ENCODE measurements around the gene TRIOBP.

Gene TRIOBP

GRCh38 chr22:37701141-37701786 lies 4.4 kb downstream of the TRIOBP start:
- TF ChIP-seq CTCF (IDR thresholded peaks at IDR 0.05; ENCODE audit: borderline replicate concordance, insufficient read depth, low read depth, low read length): no peak
- H3K4me3 ChIP-seq (ENCODE audit: low read depth, low read length): no peak overlapping the region

GRCh38 chr22:37703906-37704305 lies 7.1 kb downstream of the TRIOBP start:
- no peak for TF ChIP-seq CTCF (IDR thresholded peaks at IDR 0.05; ENCODE audit: borderline replicate concordance, insufficient read depth, low read depth, low read length)
- no peak overlapping the region for H3K4me3 ChIP-seq (ENCODE audit: low read depth, low read length)

- no peak for TF ChIP-seq CTCF (IDR thresholded peaks at IDR 0.05; ENCODE audit: borderline replicate concordance, insufficient read depth, low read depth, low read length)
- no peak overlapping the region for H3K4me3 ChIP-seq (ENCODE audit: low read depth, low read length)
These were observed 7.8 kb downstream of the TRIOBP start for GRCh38 chr22:37704645-37705044.

- TF ChIP-seq CTCF (IDR thresholded peaks at IDR 0.05; ENCODE audit: borderline replicate concordance, insufficient read depth, low read depth, low read length): no peak
- no peak overlapping the region for H3K4me3 ChIP-seq (ENCODE audit: low read depth, low read length)
These were observed 8.4 kb downstream of the TRIOBP start for GRCh38 chr22:37705205-37705604.

- H3K4me3 ChIP-seq (ENCODE audit: low read depth, low read length): no peak overlapping the region
- TF ChIP-seq CTCF (IDR thresholded peaks at IDR 0.05; ENCODE audit: borderline replicate concordance, insufficient read depth, low read depth, low read length): no peak
These were observed 12.0 kb downstream of the TRIOBP start for GRCh38 chr22:37708580-37709444.

- TF ChIP-seq CTCF (IDR thresholded peaks at IDR 0.05; ENCODE audit: borderline replicate concordance, insufficient read depth, low read depth, low read length): no peak
- no peak overlapping the region for H3K4me3 ChIP-seq (ENCODE audit: low read depth, low read length)
These were observed 12.6 kb downstream of the TRIOBP start for GRCh38 chr22:37709445-37709765.

- no peak for TF ChIP-seq CTCF (IDR thresholded peaks at IDR 0.05; ENCODE audit: borderline replicate concordance, insufficient read depth, low read depth, low read length)
- H3K4me3 ChIP-seq (ENCODE audit: low read depth, low read length): no peak overlapping the region
These were observed 13.8 kb downstream of the TRIOBP start for GRCh38 chr22:37710675-37711074.

Data from GM12875 (cell line).